Umbilical cord (tissue), 2 donors: ENCODE results near the gene SLC17A9. TPM values are rescaled to one million over a fixed set of nuclear protein-coding genes. Genes with fewer than 3 reads are reported as not detected.

Experiments
- DNase-seq: peaks from one replicate; pipeline ENCODE4 v3.0.0-alpha.2; 2015; ENCODE audit warnings: low spot score
- total RNA-seq: library from RNA; depleted of rRNA; stranded (reverse); fragments of >200 nt; gene quantifications from one replicate; pipeline ENCODE4 v1.2.3, GENCODE V29; 2014; ENCODE audit warnings: low replicate concordance; ENCODE audit not compliant: insufficient read depth

Gene SLC17A9
- total RNA-seq, 1 donor from 2014 or later: 11.1 TPM

GRCh38 chr20:62982124-62983075, 29.9 kb downstream of the SLC17A9 start:
- no peak for DNase-seq

GRCh38 chr20:62983210-62983609, 30.7 kb downstream of the SLC17A9 start:
- no peak for DNase-seq

GRCh38 chr20:62984666-62985443, 32.3 kb downstream of the SLC17A9 start:
- no peak for DNase-seq

GRCh38 chr20:62985444-62985778, 32.9 kb downstream of the SLC17A9 start:
- no peak for DNase-seq

GRCh38 chr20:62986257-62986800, 33.8 kb downstream of the SLC17A9 start:
- no peak for DNase-seq

GRCh38 chr20:62987114-62987513, 34.6 kb downstream of the SLC17A9 start:
- DNase-seq: no peak

- no peak for DNase-seq
Observed at GRCh38 chr20:62989201-62989601, 36.7 kb downstream of the SLC17A9 start.

GRCh38 chr20:62990306-62990825, 37.9 kb downstream of the SLC17A9 start:
- DNase-seq: no peak

- no peak for DNase-seq
Observed at GRCh38 chr20:62991196-62991807, 38.8 kb downstream of the SLC17A9 start.

GRCh38 chr20:62991863-62992262, 39.4 kb downstream of the SLC17A9 start:
- DNase-seq: no peak

- no peak for DNase-seq
Observed at GRCh38 chr20:62993856-62994494, 41.5 kb downstream of the SLC17A9 start.

GRCh38 chr20:62994869-62995281, 42.4 kb downstream of the SLC17A9 start:
- DNase-seq: no peak

GRCh38 chr20:62995481-62995880, 43.0 kb downstream of the SLC17A9 start:
- no peak for DNase-seq

GRCh38 chr20:62995898-62996595, 43.5 kb downstream of the SLC17A9 start:
- no peak for DNase-seq

GRCh38 chr20:62996596-62996982, 44.1 kb downstream of the SLC17A9 start:
- DNase-seq: no peak

GRCh38 chr20:62997417-62998035, 45.0 kb downstream of the SLC17A9 start:
- DNase-seq: no peak

GRCh38 chr20:62998449-62998848, 45.9 kb downstream of the SLC17A9 start:
- no peak for DNase-seq

- no peak for DNase-seq
Observed at GRCh38 chr20:62999580-62999979, 47.1 kb downstream of the SLC17A9 start.

- DNase-seq: no peak
Observed at GRCh38 chr20:63000036-63000435, 47.5 kb downstream of the SLC17A9 start.

- DNase-seq: no peak
Observed at GRCh38 chr20:63000958-63001357, 48.4 kb downstream of the SLC17A9 start.
